ENCODE results near the gene RHBG. TPM values are rescaled to one million over a fixed set of nuclear protein-coding genes. Genes with fewer than 3 reads are reported as not detected.

The RHBG gene
- polyA plus RNA-seq, 1 donor (not counting 4 experiments of a cell fraction or from before 2014, with no cell fraction given) = not detected

DNA sequence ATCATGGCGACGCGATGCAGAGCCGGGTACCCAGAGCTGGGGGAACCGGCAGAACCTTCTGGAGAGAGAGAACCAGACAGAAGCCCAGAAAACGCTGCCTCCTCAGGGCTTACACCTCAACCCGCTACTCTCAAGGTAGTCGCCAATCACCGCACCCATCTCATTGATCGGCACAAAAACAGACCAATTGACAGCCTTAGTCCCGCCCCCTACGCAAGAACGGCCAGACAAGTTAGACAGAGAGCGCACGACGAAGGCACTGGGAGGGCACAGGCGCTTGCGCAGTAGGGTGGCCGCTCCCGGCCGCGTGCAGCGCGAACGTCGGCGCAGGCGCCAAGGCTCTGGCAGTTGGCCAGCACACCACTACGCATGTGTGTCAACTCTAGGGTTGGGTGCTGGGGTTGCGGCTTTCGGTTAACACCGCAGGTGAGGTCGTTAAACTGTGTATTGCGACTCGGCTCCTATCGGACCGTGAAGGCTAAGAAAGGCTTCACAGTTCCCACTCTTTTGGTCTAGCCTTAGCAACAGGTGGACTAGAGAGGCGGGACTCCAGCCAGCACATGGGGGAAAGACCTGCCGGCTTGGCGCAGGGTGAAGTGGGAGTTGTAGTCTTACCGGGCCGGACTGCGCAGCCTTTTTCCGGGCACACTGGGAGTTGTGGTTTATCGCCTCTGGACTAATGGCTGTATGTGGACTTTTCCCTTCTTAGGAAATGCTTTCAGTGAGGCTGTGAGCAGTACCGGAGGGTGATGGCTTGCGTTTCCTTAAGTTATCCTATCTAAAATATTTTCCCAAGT is 30.6 kb upstream of the RHBG start, which contains the start of the genes CCT3 and TSACC:
TSS of gene CCT3 (minus strand) at position 113 of the 797 bp plus-strand sequence. CDS start at position 5, 108 bp downstream.
TSS of gene TSACC (plus strand) at position 347 of the 797 bp plus-strand sequence. CDS start 1,232 bp downstream, outside the sequence.
- TF ChIP-seq, protein P1, sequence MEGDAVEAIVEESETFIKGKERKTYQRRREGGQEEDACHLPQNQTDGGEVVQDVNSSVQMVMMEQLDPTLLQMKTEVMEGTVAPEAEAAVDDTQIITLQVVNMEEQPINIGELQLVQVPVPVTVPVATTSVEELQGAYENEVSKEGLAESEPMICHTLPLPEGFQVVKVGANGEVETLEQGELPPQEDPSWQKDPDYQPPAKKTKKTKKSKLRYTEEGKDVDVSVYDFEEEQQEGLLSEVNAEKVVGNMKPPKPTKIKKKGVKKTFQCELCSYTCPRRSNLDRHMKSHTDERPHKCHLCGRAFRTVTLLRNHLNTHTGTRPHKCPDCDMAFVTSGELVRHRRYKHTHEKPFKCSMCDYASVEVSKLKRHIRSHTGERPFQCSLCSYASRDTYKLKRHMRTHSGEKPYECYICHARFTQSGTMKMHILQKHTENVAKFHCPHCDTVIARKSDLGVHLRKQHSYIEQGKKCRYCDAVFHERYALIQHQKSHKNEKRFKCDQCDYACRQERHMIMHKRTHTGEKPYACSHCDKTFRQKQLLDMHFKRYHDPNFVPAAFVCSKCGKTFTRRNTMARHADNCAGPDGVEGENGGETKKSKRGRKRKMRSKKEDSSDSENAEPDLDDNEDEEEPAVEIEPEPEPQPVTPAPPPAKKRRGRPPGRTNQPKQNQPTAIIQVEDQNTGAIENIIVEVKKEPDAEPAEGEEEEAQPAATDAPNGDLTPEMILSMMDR (optimal IDR thresholded peaks at IDR 0.05 in 1 of 3, IDR thresholded peaks at IDR 0.05 in 1 of 3, conservative IDR thresholded peaks at IDR 0.05 in 1 of 3; ENCODE audit: extremely low read depth in 1 of 3, insufficient read depth in 2 of 3, low read length in 3 of 3) = no peak
- TF ChIP-seq EZH2 (IDR thresholded peaks at IDR 0.05; ENCODE audit: low read length) = no peak
- peak; percentile 99 for DNase-seq (ENCODE audit: low read depth, low spot score)
- no peaks in the 10 kb centered on the region for H3K27me3 ChIP-seq (ENCODE audit: control insufficient read depth, extremely low read depth, insufficient read depth, low read length)
- dilution Hi-C loops (cut with MboI; ENCODE audit: extremely low pct_ligation_motif_present, low sequenced_read_pairs) = no loop called here
- peaks cover 14% of the 10 kb centered on the region for H3K4me1 ChIP-seq (ENCODE audit: control insufficient read depth, extremely low read depth, insufficient read depth, low read length)
- H3K36me3 ChIP-seq (ENCODE audit: control insufficient read depth in 2 of 2, extremely low read depth in 1 of 2, insufficient read depth in 2 of 2, low read length in 2 of 2) = peaks cover 15 to 23% of the 10 kb centered on the region in 2 experiments
- H3K27ac ChIP-seq (ENCODE audit: control insufficient read depth, insufficient read depth, low read length) = peak within 1 kb of the TSS; percentile 81
- H2AFZ ChIP-seq (ENCODE audit: control insufficient read depth, low read length) = peak within 1 kb of the TSS; percentile 88
- no peaks in the 10 kb centered on the region for H3K9me1 ChIP-seq (ENCODE audit: control insufficient read depth, extremely low read depth, insufficient read depth, low read length)
- H3K4me2 ChIP-seq (ENCODE audit: control insufficient read depth, extremely low read depth, insufficient read depth, low read depth, low read length) = peak within 1 kb of the TSS; percentile 87
- peak; percentile 90 for FAIRE-seq
- peak within 1 kb of the TSS; percentile 72 to 100 (median 99) for H3K4me3 ChIP-seq (ENCODE audit: control insufficient read depth in 2 of 3, extremely low read depth in 1 of 3, insufficient read depth in 2 of 3, low read depth in 1 of 3, low read length in 3 of 3)
- no peaks in the 10 kb centered on the region for H4K20me1 ChIP-seq (ENCODE audit: control insufficient read depth, extremely low read depth, insufficient read depth, low read length)
- H3K9me3 ChIP-seq (ENCODE audit: control insufficient read depth, low read depth, low read length) = no peaks in the 10 kb centered on the region
- H3K79me2 ChIP-seq (ENCODE audit: control insufficient read depth, insufficient read depth, low read length) = peaks cover 47% of the 10 kb centered on the region
- H3K9ac ChIP-seq (ENCODE audit: control insufficient read depth, extremely low read depth, insufficient read depth, low read length) = peak within 1 kb of the TSS; percentile 94

DNA sequence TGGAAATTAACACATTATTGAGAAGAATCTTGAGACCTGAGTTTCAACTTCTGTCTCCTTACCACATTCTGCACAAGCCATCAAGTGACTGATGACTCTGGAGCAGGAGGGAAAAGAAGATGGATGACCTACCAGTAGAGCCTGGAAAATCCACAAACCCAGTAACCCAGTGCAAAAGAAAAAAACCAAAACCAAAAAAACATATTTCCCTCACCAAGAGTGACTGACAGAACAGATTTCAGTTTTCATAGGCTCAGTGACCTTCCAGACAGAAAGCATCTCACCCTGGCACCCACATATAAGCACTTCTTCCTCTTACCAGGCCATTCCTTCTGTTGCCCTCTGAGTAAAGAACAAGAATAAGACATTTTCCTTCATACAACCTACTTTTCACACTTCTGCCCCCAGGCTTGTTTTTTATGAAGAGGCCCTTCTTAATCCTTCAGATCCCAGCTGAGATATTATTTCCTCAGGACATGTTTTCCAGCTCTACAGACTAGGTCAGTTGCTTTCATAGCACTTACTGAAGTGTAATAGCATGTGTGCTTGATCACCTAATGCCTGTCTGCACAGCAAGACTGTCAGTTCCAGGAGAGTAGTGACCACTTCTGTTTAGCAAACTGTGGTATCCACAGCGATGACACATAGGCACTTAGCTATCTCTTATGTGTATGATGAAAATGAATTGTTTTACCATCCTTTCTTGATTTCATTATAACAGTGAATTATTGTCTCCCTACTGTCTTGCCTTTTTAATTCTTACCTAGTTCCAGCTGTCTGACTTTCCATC is 26.6 kb upstream of the RHBG start:
- no peak for FAIRE-seq

More for the DNA sequence above, 26.6 kb upstream of the RHBG start:
- no peak overlapping the region for H3K27ac ChIP-seq (ENCODE audit: control insufficient read depth, insufficient read depth, low read length)
- H3K9me1 ChIP-seq (ENCODE audit: control insufficient read depth, extremely low read depth, insufficient read depth, low read length) = no peaks in the 10 kb centered on the region
- peaks cover 8% of the 10 kb centered on the region for H3K79me2 ChIP-seq (ENCODE audit: control insufficient read depth, insufficient read depth, low read length)
- no peak overlapping the region for H3K4me2 ChIP-seq (ENCODE audit: control insufficient read depth, extremely low read depth, insufficient read depth, low read depth, low read length)
- no peak for TF ChIP-seq EZH2 (IDR thresholded peaks at IDR 0.05; ENCODE audit: low read length)
- H3K9me3 ChIP-seq (ENCODE audit: control insufficient read depth, low read depth, low read length) = no peaks in the 10 kb centered on the region
- H3K4me3 ChIP-seq (ENCODE audit: control insufficient read depth in 2 of 3, extremely low read depth in 1 of 3, insufficient read depth in 2 of 3, low read depth in 1 of 3, low read length in 3 of 3) = no peak overlapping the region
- no peak overlapping the region for H3K9ac ChIP-seq (ENCODE audit: control insufficient read depth, extremely low read depth, insufficient read depth, low read length)
- no peaks in the 10 kb centered on the region for H3K4me1 ChIP-seq (ENCODE audit: control insufficient read depth, extremely low read depth, insufficient read depth, low read length)
- DNase-seq (ENCODE audit: low read depth, low spot score) = no peak
- no peak overlapping the region for H2AFZ ChIP-seq (ENCODE audit: control insufficient read depth, low read length)
- dilution Hi-C loops (cut with MboI; ENCODE audit: extremely low pct_ligation_motif_present, low sequenced_read_pairs) = no loop called here
- no peaks in the 10 kb centered on the region for H3K36me3 ChIP-seq (ENCODE audit: control insufficient read depth in 2 of 2, extremely low read depth in 1 of 2, insufficient read depth in 2 of 2, low read length in 2 of 2)
- H4K20me1 ChIP-seq (ENCODE audit: control insufficient read depth, extremely low read depth, insufficient read depth, low read length) = no peaks in the 10 kb centered on the region
- no peaks in the 10 kb centered on the region for H3K27me3 ChIP-seq (ENCODE audit: control insufficient read depth, extremely low read depth, insufficient read depth, low read length)

Measured in keratinocyte (primary cell).